Lung (tissue), 12 donors: ENCODE measurements around the gene CCNY. TPM values are rescaled to one million over a fixed set of nuclear protein-coding genes. Genes with fewer than 3 reads are reported as not detected.

ENCODE experiments used
- ATAC-seq: fragments of 200-7000 bp; cut with Tn5 transposase; one replicate; pipeline ENCODE4 v1.9.1; 2020; ENCODE audit warnings: moderate number of reproducible peaks; ENCODE audit not compliant: insufficient read depth, low FRiP score
- DNase-seq, 3 donors: peaks; one replicate each; pipeline ENCODE4 v3.0.0-alpha.2; 2013 to 2017
- H3K27ac ChIP-seq, 2 donors: one replicate each; pipeline ENCODE4 v1.5.1; 2013; ENCODE audit warnings: mild to moderate bottlenecking in 2 of 2, moderate library complexity in 2 of 2, control low read depth in 1 of 2, inconsistent platforms in 1 of 2, low read depth in 1 of 2, low read length in 1 of 2
- H3K27me3 ChIP-seq, 3 donors: one replicate each; pipeline ENCODE4 v1.5.1; 2013; ENCODE audit warnings: low read length in 2 of 3; ENCODE audit not compliant: control insufficient read depth in 3 of 3, insufficient read depth in 3 of 3
- H3K36me3 ChIP-seq, 4 donors: one replicate each; pipeline ENCODE4 v1.5.1; 2013; ENCODE audit warnings: low read length in 4 of 4, mild to moderate bottlenecking in 1 of 4, moderate library complexity in 1 of 4; ENCODE audit not compliant: control insufficient read depth in 4 of 4, insufficient read depth in 4 of 4
- H3K4me1 ChIP-seq, 5 donors: one replicate each; pipeline ENCODE4 v1.5.1; 2013; ENCODE audit warnings: low read length in 5 of 5, mild to moderate bottlenecking in 2 of 5, moderate library complexity in 1 of 5; ENCODE audit not compliant: control insufficient read depth in 5 of 5, insufficient read depth in 5 of 5
- H3K4me3 ChIP-seq: one replicate; pipeline ENCODE4 v1.5.1; 2013; ENCODE audit warnings: mild to moderate bottlenecking, control low read depth, moderate library complexity
- H3K9ac ChIP-seq, 2 donors: one replicate each; pipeline ENCODE4 v1.5.1; 2013; ENCODE audit warnings: low read length in 2 of 2, control low read depth in 1 of 2; ENCODE audit not compliant: insufficient read depth in 1 of 2
- H3K9me3 ChIP-seq, 4 donors: one replicate each; pipeline ENCODE4 v1.5.1; 2013; ENCODE audit warnings: low read length in 3 of 4, mild to moderate bottlenecking in 1 of 4, moderate library complexity in 1 of 4; ENCODE audit not compliant: control insufficient read depth in 4 of 4, insufficient read depth in 3 of 4
- CTCF ChIP-seq: IDR thresholded peaks from 2 replicates; pipeline ENCODE4 v1.5.1; 2012; ENCODE audit warnings: mild to moderate bottlenecking; ENCODE audit errors: control extremely low read depth, extremely low read depth
- WGBS, 2 donors: extraction: QIAGEN DNeasy Blood & Tissue Kit; methylation state at CpG; one replicate each; pipeline ENCODE4 v1.1.7; 2013; 5-methylcytosine and 5-hydroxymethylcytosine counted together
- polyA plus RNA-seq, 2 donors: library from polyadenylated mRNA; stranded (reverse); fragments of 200-250 nt; gene quantifications; one replicate each; pipeline ENCODE4 v1.2.1, GENCODE V29; 2013
- total RNA-seq, 2 donors: library from RNA; depleted of rRNA in 1 of 2; stranded (reverse); fragments of >200 nt in 1 of 2; gene quantifications; one replicate each; pipeline ENCODE4 v1.2.1, GENCODE V29; 2014 to 2021
- donor health status: control.
- donor health status: control.
- donor health status: Bipolar disorder and iron deficiency.
- donor health status: healthy.
- donor health status: DM: yes; HTN: yes; CAD: no.

CCNY gene
- total and polyA plus RNA-seq, 4 donors: 26.6 to 63.0 (median 38.8) TPM

- DNase-seq (peak; percentile 55 to 93 (median 81)), ATAC-seq (peak; percentile 50)
- peaks cover 7 to 55% (median 19%) of the 10 kb centered on the region in 5 donors for H3K4me1 ChIP-seq
- H3K4me3 ChIP-seq: no peak overlapping the region
- peak overlapping the region; percentile 87 to 91 for H3K27ac ChIP-seq
- no peaks in the 10 kb centered on the region for H3K27me3 ChIP-seq
- WGBS, 2 donors: 29 to 37% methylated on average over 11 of the region's 11 CpGs
- TF ChIP-seq CTCF: no peak
- H3K9me3 ChIP-seq: no peaks in the 10 kb centered on the region
- peak overlapping the region in 1 of 2 donors; percentile 18 for H3K9ac ChIP-seq
- H3K36me3 ChIP-seq: no peaks in the 10 kb centered on the region
Observed at GRCh38 chr10:35379226-35380137, 43.2 kb downstream of the CCNY start.

- TF ChIP-seq CTCF: no peak
- no peak overlapping the region for H3K4me3 ChIP-seq
- no peaks in the 10 kb centered on the region for H3K9me3 ChIP-seq
- H3K36me3 ChIP-seq: no peaks in the 10 kb centered on the region
- ATAC-seq (no peak), DNase-seq (no peak)
- peaks cover 9 to 59% (median 22%) of the 10 kb centered on the region in 5 donors for H3K4me1 ChIP-seq
- H3K9ac ChIP-seq: no peak overlapping the region
- no peaks in the 10 kb centered on the region for H3K27me3 ChIP-seq
- peak overlapping the region; percentile 41 to 62 for H3K27ac ChIP-seq
- WGBS, 2 donors: 90 to 94% methylated on average over 8 of the region's 8 CpGs
Observed at GRCh38 chr10:35382096-35382495, 45.8 kb downstream of the CCNY start.

DNA sequence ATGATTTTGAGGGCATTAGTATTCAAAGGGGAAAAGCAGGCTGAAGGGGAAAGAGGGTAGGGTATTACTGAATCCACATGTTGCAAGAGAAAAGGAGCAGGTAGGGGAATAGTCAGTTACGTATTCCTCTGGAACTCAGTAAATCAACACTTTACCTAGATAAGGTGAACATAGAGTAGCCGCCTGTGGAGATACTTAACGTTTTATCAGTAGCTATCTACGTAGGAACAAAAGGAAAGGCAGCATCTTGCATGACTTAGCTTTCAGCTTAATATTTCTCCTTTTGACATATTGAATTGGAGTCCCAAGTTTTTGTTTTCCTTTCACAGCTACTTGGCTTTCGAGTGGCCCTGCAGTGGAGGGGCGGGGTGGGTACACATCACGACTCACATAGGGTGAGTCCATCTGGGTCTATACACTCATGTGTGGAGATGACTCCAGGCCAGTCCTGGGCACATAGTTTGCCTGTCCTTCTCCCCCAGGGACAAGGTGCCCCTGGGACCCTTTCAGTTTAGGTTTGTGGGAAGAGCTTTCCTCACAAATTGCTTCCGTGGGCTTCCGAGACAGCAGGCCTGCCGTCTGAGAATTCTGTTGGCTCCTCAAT is 48.1 kb downstream of the CCNY start:
- no peak for TF ChIP-seq CTCF
- DNase-seq: no peak
- ATAC-seq: peak; percentile 43
- Histone ChIP-seq H3K27me3 (no peaks in the 10 kb centered on the region), H3K9me3 (no peaks in the 10 kb centered on the region), H3K27ac (peak overlapping the region in 1 of 2 donors; percentile 75), H3K4me3 (no peak overlapping the region), H3K9ac (no peak overlapping the region), H3K4me1 (peaks cover 5 to 57% (median 24%) of the 10 kb centered on the region in 5 donors), H3K36me3 (no peaks in the 10 kb centered on the region)
- WGBS, 2 donors: 62% methylated on average over 10 of the region's 10 CpGs
